SU-DHL-6 (cell line): ENCODE measurements around the gene GPR35.
"Not testable (repeated sequence)": the region's sequence is repeated elsewhere in the genome, so short reads cannot be mapped to it uniquely, and the experiment has no call there.

Experiments
- EZH2phosphoT487 ChIP-seq: fragments of 200-600 bp; sonication (generic), shearing (Covaris generic); conservative IDR thresholded peaks from 2 replicates; pipeline ENCODE4 v1.6.1; 2018; ENCODE audit warnings: mild to moderate bottlenecking, antibody characterized with exemption, low read length, moderate library complexity, mixed read lengths
- TF ChIP-seq, protein P1 (sequence below): fragments of 200-600 bp; sonication (generic); IDR thresholded peaks from one replicate; pipeline ENCODE4 v1.5.1; 2017; ENCODE audit warnings: antibody characterized with exemption, mild to moderate bottlenecking, low read length, moderate library complexity; ENCODE audit not compliant: insufficient read depth, poor library complexity, severe bottlenecking

- TF ChIP-seq, protein P1, sequence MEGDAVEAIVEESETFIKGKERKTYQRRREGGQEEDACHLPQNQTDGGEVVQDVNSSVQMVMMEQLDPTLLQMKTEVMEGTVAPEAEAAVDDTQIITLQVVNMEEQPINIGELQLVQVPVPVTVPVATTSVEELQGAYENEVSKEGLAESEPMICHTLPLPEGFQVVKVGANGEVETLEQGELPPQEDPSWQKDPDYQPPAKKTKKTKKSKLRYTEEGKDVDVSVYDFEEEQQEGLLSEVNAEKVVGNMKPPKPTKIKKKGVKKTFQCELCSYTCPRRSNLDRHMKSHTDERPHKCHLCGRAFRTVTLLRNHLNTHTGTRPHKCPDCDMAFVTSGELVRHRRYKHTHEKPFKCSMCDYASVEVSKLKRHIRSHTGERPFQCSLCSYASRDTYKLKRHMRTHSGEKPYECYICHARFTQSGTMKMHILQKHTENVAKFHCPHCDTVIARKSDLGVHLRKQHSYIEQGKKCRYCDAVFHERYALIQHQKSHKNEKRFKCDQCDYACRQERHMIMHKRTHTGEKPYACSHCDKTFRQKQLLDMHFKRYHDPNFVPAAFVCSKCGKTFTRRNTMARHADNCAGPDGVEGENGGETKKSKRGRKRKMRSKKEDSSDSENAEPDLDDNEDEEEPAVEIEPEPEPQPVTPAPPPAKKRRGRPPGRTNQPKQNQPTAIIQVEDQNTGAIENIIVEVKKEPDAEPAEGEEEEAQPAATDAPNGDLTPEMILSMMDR, result not testable (repeated sequence)
- not testable (repeated sequence) for TF ChIP-seq EZH2phosphoT487
These were observed 54.9 kb downstream of the GPR35 start for GRCh38 chr2:240680185-240680584.
